H1 (cell line): ENCODE results near the gene CD58. TPM values are rescaled to one million over a fixed set of nuclear protein-coding genes. Genes with fewer than 3 reads are reported as not detected.

Experiments
- CTCF ChIA-PET: fragments of 300-600 bp; sonication (Branson Sonifier 250); formaldehyde crosslinking; loops from one replicate; lab custom pipeline; 2021; ENCODE audit not compliant: partially characterized antibody; lab: Charles Lee
- POLR2A ChIA-PET: fragments of 300-600 bp; sonication (Branson Sonifier 250); formaldehyde crosslinking; loops from one replicate; lab custom pipeline; 2021; ENCODE audit warnings: inconsistent platforms; ENCODE audit not compliant: partially characterized antibody; lab: Charles Lee
- DNase-seq, 2 experiments: peaks; one replicate each; pipeline versions ENCODE4 v3.0.0 to v3.0.0-alpha.2; 2010 to 2022; ENCODE audit warnings: low spot score in 2 of 2, low read depth in 1 of 2, mixed read lengths in 1 of 2
- FAIRE-seq: peaks from 2 replicates; lab custom pipeline; 2011; peaks lifted over from hg19 to GRCh38; lab: Jason Lieb, UNC
- H2AFZ ChIP-seq: 2 replicates; pipeline ENCODE4 v1.8.1; 2012; ENCODE audit warnings: low read length, inconsistent platforms
- H2AK5ac ChIP-seq: 2 replicates; pipeline ENCODE4 v1.6.1; 2013; ENCODE audit warnings: low read depth, low read length
- H2BK120ac ChIP-seq: replicated peaks from 2 replicates; pipeline ENCODE3; 2013; ENCODE audit warnings: low read depth, low read length, inconsistent platforms
- H2BK12ac ChIP-seq: 2 replicates; pipeline ENCODE4 v1.6.1; 2013; ENCODE audit warnings: low read depth, low read length
- H2BK15ac ChIP-seq: 2 replicates; pipeline ENCODE4 v1.6.1; 2013; ENCODE audit warnings: low read length
- H2BK20ac ChIP-seq: 2 replicates; pipeline ENCODE4 v1.6.1; 2013; ENCODE audit warnings: low read length
- H2BK5ac ChIP-seq: 2 replicates; pipeline ENCODE4 v1.6.1; 2013; ENCODE audit warnings: low read depth, low read length
- H3K14ac ChIP-seq: 2 replicates; pipeline ENCODE4 v1.6.1; 2013; ENCODE audit warnings: inconsistent platforms; ENCODE audit not compliant: insufficient read length
- H3K18ac ChIP-seq: 2 replicates; pipeline ENCODE4 v1.6.1; 2013; ENCODE audit warnings: low read length; ENCODE audit errors: extremely low read depth
- H3K23ac ChIP-seq: 2 replicates; pipeline ENCODE4 v1.6.1; 2013; ENCODE audit warnings: inconsistent platforms; ENCODE audit not compliant: insufficient read length
- H3K23me2 ChIP-seq: 2 replicates; pipeline ENCODE4 v1.6.1; 2013; ENCODE audit warnings: low read depth, low read length
- H3K27ac ChIP-seq: 2 replicates; pipeline ENCODE4 v1.6.1; 2011; ENCODE audit warnings: low read depth, low read length, inconsistent platforms
- H3K27me3 ChIP-seq, 4 experiments: replicated peaks in 1 of 4; 1 replicate in 1 of 4; 2 replicates in 3 of 4; pipeline versions ENCODE4 v1.6.1 to v1.8.1; 2011 to 2013; ENCODE audit warnings: low read length in 3 of 4, mild to moderate bottlenecking in 3 of 4, inconsistent platforms in 2 of 4, mixed read lengths in 2 of 4, moderate library complexity in 1 of 4; ENCODE audit not compliant: control insufficient read depth in 3 of 4, insufficient read depth in 3 of 4; ENCODE audit errors: extremely low read depth in 1 of 4
- H3K36me3 ChIP-seq, 4 experiments: 2 replicates each; pipeline versions ENCODE4 v1.6.1 to v1.8.1; 2011 to 2013; ENCODE audit warnings: mild to moderate bottlenecking in 4 of 4, low read length in 3 of 4, moderate library complexity in 2 of 4, control low read depth in 1 of 4, inconsistent platforms in 1 of 4; ENCODE audit not compliant: insufficient read depth in 4 of 4, control insufficient read depth in 2 of 4
- H3K4ac ChIP-seq: replicated peaks from 2 replicates; pipeline ENCODE3; 2013; ENCODE audit warnings: low read length, low read depth, mixed read lengths, inconsistent platforms; ENCODE audit not compliant: insufficient read length
- H3K4me1 ChIP-seq, 4 experiments: replicated peaks in 1 of 4; 1 replicate in 1 of 4; 2 replicates in 3 of 4; pipeline versions ENCODE4 v1.6.1 to v1.8.1; 2011 to 2013; ENCODE audit warnings: low read length in 3 of 4, inconsistent platforms in 2 of 4, mixed read lengths in 1 of 4; ENCODE audit not compliant: insufficient read depth in 4 of 4, control insufficient read depth in 3 of 4
- H3K4me2 ChIP-seq, 2 experiments: 2 replicates each; pipeline versions ENCODE4 v1.6.1 to v1.8.1; 2011 to 2013; ENCODE audit warnings: low read depth in 2 of 2, low read length in 2 of 2, control low read depth in 1 of 2, inconsistent platforms in 1 of 2, mild to moderate bottlenecking in 1 of 2; ENCODE audit not compliant: insufficient read depth in 1 of 2
- H3K4me3 ChIP-seq, 4 experiments: fragments of 200-600, 300-600 bp in 1 of 4; sonication (generic), shearing (Covaris generic), sonication (Bioruptor Twin) in 1 of 4; 2 replicates each; pipeline versions ENCODE4 v1.5.1 to v1.8.1; 2011 to 2016; ENCODE audit warnings: low read length in 4 of 4, low read depth in 3 of 4, control low read depth in 2 of 4, inconsistent platforms in 2 of 4, mild to moderate bottlenecking in 2 of 4, mixed read lengths in 1 of 4, moderate library complexity in 1 of 4; ENCODE audit not compliant: insufficient read depth in 2 of 4; ENCODE audit errors: extremely low read depth in 1 of 4
- H3K56ac ChIP-seq: replicated peaks from 2 replicates; pipeline ENCODE3; 2013; ENCODE audit warnings: low read depth, mild to moderate bottlenecking, mixed read lengths, low read length, inconsistent platforms; ENCODE audit not compliant: insufficient read length
- H3K79me1 ChIP-seq: 2 replicates; pipeline ENCODE4 v1.6.1; 2013; ENCODE audit warnings: low read depth, low read length, control low read depth
- H3K79me2 ChIP-seq, 2 experiments: 2 replicates each; pipeline versions ENCODE4 v1.6.1 to v1.8.1; 2012 to 2013; ENCODE audit warnings: low read length in 2 of 2, mild to moderate bottlenecking in 2 of 2, inconsistent platforms in 1 of 2; ENCODE audit not compliant: insufficient read depth in 2 of 2, control insufficient read depth in 1 of 2
- H3K9ac ChIP-seq, 4 experiments: replicated peaks in 1 of 4; 1 replicate in 1 of 4; 2 replicates in 3 of 4; pipeline versions ENCODE4 v1.6.1 to v1.8.1; 2011 to 2013; ENCODE audit warnings: low read depth in 3 of 4, low read length in 3 of 4, control low read depth in 2 of 4, mild to moderate bottlenecking in 2 of 4, moderate library complexity in 2 of 4, inconsistent platforms in 1 of 4; ENCODE audit errors: extremely low read depth in 1 of 4
- H3K9me3 ChIP-seq, 2 experiments: 2 replicates each; pipeline versions ENCODE4 v1.6.1 to v1.8.1; 2012 to 2013; ENCODE audit warnings: mild to moderate bottlenecking in 2 of 2, moderate library complexity in 2 of 2, control low read depth in 1 of 2, inconsistent platforms in 1 of 2, low read depth in 1 of 2, low read length in 1 of 2, mixed read lengths in 1 of 2; ENCODE audit not compliant: insufficient read depth in 2 of 2
- H4K20me1 ChIP-seq, 2 experiments: replicated peaks in 1 of 2; 2 replicates each; pipeline versions ENCODE3 to v1.8.1; 2011 to 2013; ENCODE audit warnings: inconsistent platforms in 2 of 2, low read length in 2 of 2, mild to moderate bottlenecking in 1 of 2; ENCODE audit not compliant: insufficient read depth in 2 of 2, control insufficient read depth in 1 of 2
- H4K5ac ChIP-seq: 2 replicates; pipeline ENCODE4 v1.6.1; 2013; ENCODE audit warnings: low read length, low read depth, mixed read lengths, inconsistent platforms; ENCODE audit not compliant: insufficient read length
- H4K8ac ChIP-seq: 2 replicates; pipeline ENCODE4 v1.8.0; 2013; ENCODE audit warnings: mild to moderate bottlenecking, moderate library complexity, low read length, inconsistent platforms; ENCODE audit not compliant: insufficient read depth; ENCODE audit errors: extremely low read depth
- H4K91ac ChIP-seq: replicated peaks from 2 replicates; pipeline ENCODE3; 2013; ENCODE audit warnings: low read length, mixed read lengths, inconsistent platforms; ENCODE audit not compliant: insufficient read length
- BRCA1 ChIP-seq: IDR thresholded peaks from 2 replicates; pipeline ENCODE4 v1.6.1; 2012; ENCODE audit warnings: low read depth, low read length, improper control_type of control experiment
- CBX8 ChIP-seq: fragments of 300-800, 300-1000 bp; sonication (generic); IDR thresholded peaks from 2 replicates; pipeline ENCODE4 v1.7.1; 2016; ENCODE audit warnings: low read depth, low read length, borderline replicate concordance
- CREB1 ChIP-seq: IDR thresholded peaks from 2 replicates; pipeline ENCODE4 v1.6.1; 2012; ENCODE audit warnings: inconsistent platforms
- CTBP2 ChIP-seq: IDR thresholded peaks from 2 replicates; pipeline ENCODE4 v1.7.0; 2011; ENCODE audit warnings: borderline replicate concordance, mild to moderate bottlenecking, moderate library complexity, mixed read lengths, low read length; ENCODE audit not compliant: insufficient read depth, insufficient read length
- EP300 ChIP-seq, 2 experiments: IDR thresholded peaks; 1 replicate in 1 of 2; 2 replicates in 1 of 2; pipeline ENCODE4 v1.6.1; 2011 to 2012; ENCODE audit warnings: low read depth in 2 of 2, low read length in 2 of 2, mild to moderate bottlenecking in 2 of 2, borderline replicate concordance in 1 of 2, inconsistent platforms in 1 of 2, moderate library complexity in 1 of 2
- HDAC6 ChIP-seq: IDR thresholded peaks from one replicate; pipeline ENCODE4 v1.7.1; 2012; ENCODE audit warnings: low read depth, mild to moderate bottlenecking, inconsistent platforms, low read length, moderate library complexity
- JUND ChIP-seq: IDR thresholded peaks from 2 replicates; pipeline ENCODE4 v1.6.1; 2011; ENCODE audit warnings: mild to moderate bottlenecking, improper control_type of control experiment, low read length
- RBBP5 ChIP-seq: IDR thresholded peaks from 2 replicates; pipeline ENCODE4 v1.7.1; 2012; ENCODE audit warnings: low read depth, mild to moderate bottlenecking, inconsistent platforms, low read length, moderate library complexity, borderline replicate concordance
- SP4 ChIP-seq: IDR thresholded peaks from 2 replicates; pipeline ENCODE4 v1.6.1; 2012; ENCODE audit warnings: low read length, inconsistent platforms
- SUZ12 ChIP-seq: fragments of 200-600 bp; sonication (generic); IDR thresholded peaks from 2 replicates; pipeline ENCODE4 v1.6.1; 2012; ENCODE audit warnings: mild to moderate bottlenecking, inconsistent platforms, low read length, moderate library complexity, mixed read lengths
- TAF1 ChIP-seq: IDR thresholded peaks from 2 replicates; pipeline ENCODE4 v1.6.1; 2011; ENCODE audit warnings: mild to moderate bottlenecking, low read depth, low read length
- TAF7 ChIP-seq: optimal IDR thresholded peaks from 2 replicates; pipeline ENCODE3; 2011; ENCODE audit warnings: low read depth, mild to moderate bottlenecking, inconsistent platforms, low read length, moderate library complexity, borderline replicate concordance
- TEAD4 ChIP-seq: IDR thresholded peaks from 2 replicates; pipeline ENCODE4 v1.6.1; 2012; ENCODE audit warnings: low read depth, low read length, inconsistent platforms, mixed read lengths
- WGBS, 2 experiments: shearing (Covaris generic) in 1 of 2; methylation state at CpG; one replicate each; pipeline versions ENCODE4 v1.1.6 to v1.1.7; 2013 to 2015; ENCODE audit warnings: low lambda C conversion rate in 2 of 2, mixed read lengths in 2 of 2, inconsistent platforms in 1 of 2, low coverage in 1 of 2, missing lambda C conversion rate in 1 of 2; ENCODE audit not compliant: insufficient replicate concordance in 2 of 2, insufficient coverage in 1 of 2, insufficient read length in 1 of 2; ENCODE audit errors: extremely low coverage in 1 of 2, missing lambda C conversion rate in 1 of 2; 5-methylcytosine and 5-hydroxymethylcytosine counted together
- polyA plus RNA-seq, 7 experiments: library from polyadenylated mRNA; depleted of rRNA in 3 of 7; stranded (reverse) in 5 of 7; unstranded in 2 of 7; fragments of >200 nt in 5 of 7; fragments of 200-250 nt in 2 of 7; gene quantifications; 1 replicate in 5 of 7; 2 replicates in 1 of 7; 4 replicates in 1 of 7; pipeline versions ENCODE4 v1.2.1 to v1.2.3, GENCODE V29; 2011 to 2013; ENCODE audit warnings: missing spikeins in 2 of 7, mixed read lengths in 2 of 7
- total RNA-seq: library from RNA; stranded (reverse); fragmentation: NEBNext Ultra II Directional; extraction: Animal tissue kit (Norgen Biotek cat#: 25700); gene quantifications from 2 replicates; pipeline ENCODE4 v1.2.1, GENCODE V29; 2021
- TF ChIP-seq, protein P1 (sequence below): IDR thresholded peaks from 2 replicates; pipeline ENCODE4 v1.6.1; 2012; ENCODE audit warnings: inconsistent platforms

CD58 gene
- total and polyA plus RNA-seq, 2 of the 8 experiments (the other 6 are each of a cell fraction or from before 2014, with no cell fraction given) = 5.3 to 5.5 TPM

DNA sequence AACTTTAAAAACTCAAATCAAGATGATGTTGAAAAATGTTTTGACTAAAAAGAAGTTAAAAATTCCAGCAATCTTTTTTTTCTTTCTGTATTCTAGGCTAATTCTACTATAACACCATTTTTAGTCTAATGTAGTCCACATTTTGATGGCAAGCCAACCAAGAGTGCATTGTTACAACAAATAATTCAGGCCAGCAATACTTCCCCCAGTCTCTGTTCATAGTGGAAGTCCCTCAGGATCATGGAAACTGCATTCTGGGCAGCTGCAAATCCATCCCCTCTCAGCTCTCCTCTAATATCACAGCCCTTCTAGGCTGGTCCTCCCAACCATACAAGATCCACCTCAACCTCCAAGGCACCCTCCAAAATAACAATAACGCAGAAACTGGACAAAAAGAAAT, 7.8 kb upstream of the CD58 start:
- no peaks in the 10 kb centered on the region; the same call in 1 of the 2 replicates for H3K23me2 ChIP-seq
- no peak overlapping the region for H2BK20ac ChIP-seq
- H3K14ac ChIP-seq = no peak overlapping the region
- FAIRE-seq (no peak), DNase-seq (no peak)
- no peaks in the 10 kb centered on the region for H3K9me3 ChIP-seq
- H4K8ac ChIP-seq = no peak overlapping the region
- H4K5ac ChIP-seq = no peak overlapping the region
- H2AK5ac ChIP-seq = no peak overlapping the region
- ChIA-PET POLR2A (no interaction called here), CTCF (interaction anchor here (1.1 to 4.3 kb wide), 4 partner anchors 18 to 346 kb away, joined by 3 to 36 read pairs (median 14); no protein-coding TSS in a partner anchor)
- H3K79me1 ChIP-seq = no peaks in the 10 kb centered on the region
- H3K4me2 ChIP-seq = no peak overlapping the region
- no peak overlapping the region for H2BK15ac ChIP-seq
- peaks cover 0 to 9% (median 0%) of the 10 kb centered on the region in 4 experiments; a peak in 3 of 8 replicates for H3K36me3 ChIP-seq
- no peak overlapping the region for H2BK120ac ChIP-seq
- 87% methylated on average over 1 of the region's 1 CpG; no CpG with 5 or more reads in 1 of the 2 experiments for WGBS, 2 experiments
- no peak overlapping the region for H2BK5ac ChIP-seq
- no peak overlapping the region for H3K18ac ChIP-seq
- no peak overlapping the region for H3K4me3 ChIP-seq
- no peak overlapping the region for H3K4ac ChIP-seq
- no peaks in the 10 kb centered on the region for H3K4me1 ChIP-seq
- no peak overlapping the region for H2AFZ ChIP-seq
- H3K79me2 ChIP-seq = no peaks in the 10 kb centered on the region
- H3K23ac ChIP-seq = no peak overlapping the region
- no peaks in the 10 kb centered on the region for H3K27me3 ChIP-seq
- no peak overlapping the region for H4K91ac ChIP-seq
- no peak overlapping the region for H2BK12ac ChIP-seq
- H3K27ac ChIP-seq = no peak overlapping the region
- H4K20me1 ChIP-seq = no peaks in the 10 kb centered on the region
- no peak overlapping the region for H3K56ac ChIP-seq
- no peak overlapping the region for H3K9ac ChIP-seq
- TF ChIP-seq TAF7 (no peak), EP300 (IDR thresholded peaks at IDR 0.05; ENCODE audit: borderline replicate concordance in 1 of 2, low read depth in 2 of 2, low read length in 2 of 2) (no peak), RBBP5 (no peak), TAF1 (no peak), SP4 (no peak), SUZ12 (no peak), BRCA1 (no peak), CREB1 (no peak), CBX8 (no peak), JUND (no peak), HDAC6 (no peak), TEAD4 (no peak), CTBP2 (no peak)
- TF ChIP-seq, protein P1, sequence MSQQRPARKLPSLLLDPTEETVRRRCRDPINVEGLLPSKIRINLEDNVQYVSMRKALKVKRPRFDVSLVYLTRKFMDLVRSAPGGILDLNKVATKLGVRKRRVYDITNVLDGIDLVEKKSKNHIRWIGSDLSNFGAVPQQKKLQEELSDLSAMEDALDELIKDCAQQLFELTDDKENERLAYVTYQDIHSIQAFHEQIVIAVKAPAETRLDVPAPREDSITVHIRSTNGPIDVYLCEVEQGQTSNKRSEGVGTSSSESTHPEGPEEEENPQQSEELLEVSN = no peak
